Neutrophil (primary cell): ENCODE measurements around the gene MACF1.

Experiments
- H3K27ac ChIP-seq: fragments of 200-600 bp; sonication (generic); 2 replicates; pipeline ENCODE4 v1.5.1; 2016; ENCODE audit warnings: mild to moderate bottlenecking, moderate library complexity
- H3K27me3 ChIP-seq: fragments of 200-600 bp; sonication (generic); 2 replicates; pipeline ENCODE4 v1.6.0; 2016; ENCODE audit warnings: mild to moderate bottlenecking
- H3K36me3 ChIP-seq: fragments of 200-600 bp; sonication (generic); 2 replicates; pipeline ENCODE4 v1.5.1; 2017
- H3K4me1 ChIP-seq, 2 experiments: fragments of 200-600 bp in 1 of 2; sonication (generic) in 1 of 2; 1 replicate in 1 of 2; 2 replicates in 1 of 2; pipeline versions ENCODE4 v1.5.1 to v1.6.1; 2013 to 2016; ENCODE audit warnings: low read depth in 1 of 2, low read length in 1 of 2, mild to moderate bottlenecking in 1 of 2, moderate library complexity in 1 of 2; ENCODE audit not compliant: control insufficient read depth in 1 of 2, insufficient read depth in 1 of 2
- H3K4me3 ChIP-seq, 2 experiments: fragments of 200-600 bp in 1 of 2; sonication (generic) in 1 of 2; 1 replicate in 1 of 2; 2 replicates in 1 of 2; pipeline ENCODE4 v1.5.1; 2013 to 2016; ENCODE audit warnings: low read depth in 1 of 2, low read length in 1 of 2, mild to moderate bottlenecking in 1 of 2, moderate library complexity in 1 of 2
- H3K9me3 ChIP-seq: fragments of 200-600 bp; sonication (generic); 2 replicates; pipeline ENCODE4 v1.5.1; 2016
- TF ChIP-seq, protein P1 (sequence below): fragments of 200-600 bp; sonication (generic); IDR thresholded peaks from 2 replicates; pipeline ENCODE4 v1.5.1; 2016; ENCODE audit warnings: antibody characterized with exemption

Gene MACF1

DNA sequence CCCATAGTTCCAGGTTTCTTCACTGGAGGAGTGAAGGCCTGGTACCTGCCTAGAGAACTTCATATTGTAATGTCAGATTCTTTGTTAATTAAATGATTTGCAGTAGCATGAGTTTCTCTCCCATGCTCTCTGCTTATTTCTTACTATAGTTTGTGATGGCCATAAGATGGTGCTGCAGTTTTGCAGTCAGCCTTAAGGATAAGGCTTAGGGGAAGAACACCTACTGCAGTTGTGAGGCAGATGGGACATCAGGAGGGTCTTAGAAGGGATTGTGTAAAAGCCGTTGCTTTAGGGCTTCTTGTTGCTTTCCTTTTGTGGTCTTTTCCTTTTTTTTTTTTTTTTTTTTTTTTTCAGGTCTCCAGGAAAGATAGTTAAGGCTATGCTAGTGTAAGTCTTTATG, 61.8 kb downstream of the MACF1 start:
- TF ChIP-seq, protein P1, sequence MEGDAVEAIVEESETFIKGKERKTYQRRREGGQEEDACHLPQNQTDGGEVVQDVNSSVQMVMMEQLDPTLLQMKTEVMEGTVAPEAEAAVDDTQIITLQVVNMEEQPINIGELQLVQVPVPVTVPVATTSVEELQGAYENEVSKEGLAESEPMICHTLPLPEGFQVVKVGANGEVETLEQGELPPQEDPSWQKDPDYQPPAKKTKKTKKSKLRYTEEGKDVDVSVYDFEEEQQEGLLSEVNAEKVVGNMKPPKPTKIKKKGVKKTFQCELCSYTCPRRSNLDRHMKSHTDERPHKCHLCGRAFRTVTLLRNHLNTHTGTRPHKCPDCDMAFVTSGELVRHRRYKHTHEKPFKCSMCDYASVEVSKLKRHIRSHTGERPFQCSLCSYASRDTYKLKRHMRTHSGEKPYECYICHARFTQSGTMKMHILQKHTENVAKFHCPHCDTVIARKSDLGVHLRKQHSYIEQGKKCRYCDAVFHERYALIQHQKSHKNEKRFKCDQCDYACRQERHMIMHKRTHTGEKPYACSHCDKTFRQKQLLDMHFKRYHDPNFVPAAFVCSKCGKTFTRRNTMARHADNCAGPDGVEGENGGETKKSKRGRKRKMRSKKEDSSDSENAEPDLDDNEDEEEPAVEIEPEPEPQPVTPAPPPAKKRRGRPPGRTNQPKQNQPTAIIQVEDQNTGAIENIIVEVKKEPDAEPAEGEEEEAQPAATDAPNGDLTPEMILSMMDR = no peak
- Histone ChIP-seq H3K4me1 (peaks cover 0 to 13% of the 10 kb centered on the region in 2 experiments), H3K9me3 (no peaks in the 10 kb centered on the region), H3K27ac (no peak overlapping the region), H3K27me3 (no peaks in the 10 kb centered on the region), H3K36me3 (no peaks in the 10 kb centered on the region), H3K4me3 (no peak overlapping the region)

DNA sequence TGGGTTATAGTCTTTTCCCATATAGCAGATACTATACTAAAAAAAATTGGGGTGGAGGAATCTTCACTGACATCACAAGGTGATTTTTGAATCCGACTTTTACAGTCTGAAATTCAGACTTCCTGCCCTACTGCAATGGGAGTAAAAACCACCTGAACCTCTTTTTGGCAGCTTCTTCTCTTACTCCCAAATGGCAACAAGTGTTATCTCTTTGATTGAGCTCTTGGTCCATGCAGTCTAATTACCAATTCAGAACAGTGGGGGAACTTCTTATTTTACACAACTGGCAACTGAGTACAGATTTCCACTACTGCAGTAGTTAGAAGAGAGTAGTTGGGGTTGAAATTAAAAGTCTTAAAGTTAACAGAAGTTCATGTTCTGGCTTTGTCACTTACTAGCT, 62.3 kb downstream of the MACF1 start:
- Histone ChIP-seq H3K4me3 (no peak overlapping the region), H3K4me1 (peaks cover 0 to 13% of the 10 kb centered on the region in 2 experiments), H3K36me3 (no peaks in the 10 kb centered on the region), H3K27ac (no peak overlapping the region), H3K9me3 (no peaks in the 10 kb centered on the region), H3K27me3 (no peaks in the 10 kb centered on the region)
- TF ChIP-seq, protein P1 = no peak

DNA sequence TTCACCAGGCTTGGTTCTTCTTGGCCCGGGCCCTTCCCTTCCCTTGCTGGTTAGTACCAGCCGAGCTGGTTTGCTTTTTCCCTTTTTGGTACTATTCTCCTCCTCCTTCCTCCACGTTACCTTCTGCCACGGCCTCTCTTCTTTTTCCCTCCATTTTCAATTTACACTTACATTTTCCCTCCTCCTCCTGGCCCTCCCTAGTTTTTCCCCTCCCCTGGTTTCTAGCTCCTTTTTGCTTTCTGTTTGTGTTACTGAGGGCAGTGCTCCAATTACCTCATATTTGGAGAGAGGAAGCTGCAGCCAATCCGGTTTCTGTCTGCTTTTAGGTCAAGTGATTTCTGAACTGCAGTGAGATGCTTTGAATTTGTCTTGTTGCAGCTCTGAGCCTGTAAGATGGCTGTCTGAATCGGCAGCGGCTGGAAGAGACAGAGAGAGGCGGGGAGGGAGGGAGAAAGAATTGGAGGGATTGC, 63.7 kb downstream of the MACF1 start:
- H3K9me3 ChIP-seq = no peaks in the 10 kb centered on the region
- H3K4me1 ChIP-seq = peaks cover 0 to 13% of the 10 kb centered on the region in 2 experiments
- no peaks in the 10 kb centered on the region for H3K27me3 ChIP-seq
- no peak overlapping the region for H3K27ac ChIP-seq
- H3K4me3 ChIP-seq = no peak overlapping the region
- TF ChIP-seq, protein P1 = no peak
- H3K36me3 ChIP-seq = no peaks in the 10 kb centered on the region

DNA sequence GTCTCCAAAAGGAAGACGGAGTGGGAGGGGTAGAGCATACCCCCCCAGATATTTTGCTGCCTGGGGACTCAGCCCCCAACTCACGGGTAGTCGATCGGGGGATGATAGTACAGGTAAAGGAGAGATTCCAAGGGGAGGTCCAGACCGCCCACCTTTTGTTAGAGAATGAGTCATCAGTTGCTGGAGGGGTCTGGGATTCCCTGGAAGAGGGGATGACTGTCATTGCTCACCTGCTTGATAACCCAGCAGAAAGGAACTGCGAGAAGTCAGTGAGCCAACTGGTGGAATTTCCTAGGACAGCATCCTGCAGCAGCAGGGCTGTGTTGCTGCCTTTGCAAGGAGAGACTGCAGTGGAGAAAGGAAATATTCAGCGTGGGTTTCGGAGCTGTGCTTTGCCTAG, 64.4 kb downstream of the MACF1 start:
- Histone ChIP-seq H3K36me3 (no peaks in the 10 kb centered on the region), H3K4me1 (peaks cover 0 to 13% of the 10 kb centered on the region in 2 experiments), H3K27ac (no peak overlapping the region), H3K4me3 (no peak overlapping the region), H3K9me3 (no peaks in the 10 kb centered on the region), H3K27me3 (no peaks in the 10 kb centered on the region)
- TF ChIP-seq, protein P1 = no peak

DNA sequence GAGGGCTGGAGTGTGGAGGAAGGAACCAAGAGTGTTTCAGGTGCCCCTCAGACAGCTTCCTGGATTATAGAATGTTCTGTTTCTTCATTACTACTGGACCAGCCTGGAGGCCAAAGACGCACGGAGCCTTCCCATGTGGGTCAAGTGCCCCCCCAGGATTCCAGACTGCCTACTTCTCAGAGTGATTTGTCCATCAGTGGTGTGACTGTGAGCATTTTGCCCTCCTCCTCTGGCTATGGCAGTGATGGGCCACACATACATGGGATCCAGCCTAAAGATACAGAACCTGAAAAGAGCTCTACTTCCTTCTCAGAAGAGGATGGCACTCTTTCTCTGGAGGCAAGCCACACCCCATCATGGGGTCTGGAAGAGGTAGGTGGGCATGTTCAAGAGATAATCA, 64.9 kb downstream of the MACF1 start:
- H3K4me1 ChIP-seq = peaks cover 0 to 13% of the 10 kb centered on the region in 2 experiments

More for the DNA sequence above, 64.9 kb downstream of the MACF1 start:
- Histone ChIP-seq H3K27me3 (no peaks in the 10 kb centered on the region), H3K36me3 (no peaks in the 10 kb centered on the region), H3K9me3 (no peaks in the 10 kb centered on the region), H3K27ac (no peak overlapping the region), H3K4me3 (no peak overlapping the region)
- TF ChIP-seq, protein P1 = no peak
